ENCODE data around the gene C5orf15. TPM values are rescaled to one million over a fixed set of nuclear protein-coding genes. Genes with fewer than 3 reads are reported as not detected.

The C5orf15 gene
- total RNA-seq, 1 donor from 2014 or later: 70.2 TPM

- no peak for DNase-seq (ENCODE audit: low read depth)
- Histone ChIP-seq H3K36me3 (ENCODE audit: control insufficient read depth, insufficient read depth, low read length) (no peaks in the 10 kb centered on the region), H3K27me3 (ENCODE audit: control insufficient read depth, insufficient read depth, low read length) (no peaks in the 10 kb centered on the region), H3K4me3 (ENCODE audit: low read depth, low read length) (peak within 1 kb of the TSS; percentile 65)
- peak; percentile 11 for TF ChIP-seq CTCF (IDR thresholded peaks at IDR 0.05; ENCODE audit: insufficient read depth, low read length, poor library complexity, severe bottlenecking)
These were observed 36.4 kb upstream of the C5orf15 start, which contains the start of gene VDAC1 for GRCh38 chr5:134004626-134005416. Gene VDAC1, minus strand, starts transcription at chr5:134004975. Its CDS starts 11,963 bp downstream, at chr5:133993012.

- Histone ChIP-seq H3K36me3 (ENCODE audit: control insufficient read depth, insufficient read depth, low read length) (no peaks in the 10 kb centered on the region), H3K27me3 (ENCODE audit: control insufficient read depth, insufficient read depth, low read length) (no peaks in the 10 kb centered on the region), H3K4me3 (ENCODE audit: low read depth, low read length) (peak overlapping the region; percentile 65)
- no peak for TF ChIP-seq CTCF (IDR thresholded peaks at IDR 0.05; ENCODE audit: insufficient read depth, low read length, poor library complexity, severe bottlenecking)
- no peak for DNase-seq (ENCODE audit: low read depth)
These were observed 35.6 kb upstream of the C5orf15 start for GRCh38 chr5:134003817-134004625.

- no peak for DNase-seq (ENCODE audit: low read depth)
- no peak for TF ChIP-seq CTCF (IDR thresholded peaks at IDR 0.05; ENCODE audit: insufficient read depth, low read length, poor library complexity, severe bottlenecking)
- H3K4me3 ChIP-seq (ENCODE audit: low read depth, low read length): peak overlapping the region; percentile 65
These were observed 34.8 kb upstream of the C5orf15 start for GRCh38 chr5:134003064-134003816.

GRCh38 chr5:134001938-134002731 is 33.7 kb upstream of the C5orf15 start:
- no peak for DNase-seq (ENCODE audit: low read depth)
- no peaks in the 10 kb centered on the region for H3K36me3 ChIP-seq (ENCODE audit: control insufficient read depth, insufficient read depth, low read length)
- TF ChIP-seq CTCF (IDR thresholded peaks at IDR 0.05; ENCODE audit: insufficient read depth, low read length, poor library complexity, severe bottlenecking): no peak
- H3K27me3 ChIP-seq (ENCODE audit: control insufficient read depth, insufficient read depth, low read length): no peaks in the 10 kb centered on the region
- no peak overlapping the region for H3K4me3 ChIP-seq (ENCODE audit: low read depth, low read length)

More at GRCh38 chr5:134003064-134003816, 34.8 kb upstream of the C5orf15 start:
- Histone ChIP-seq H3K27me3 (ENCODE audit: control insufficient read depth, insufficient read depth, low read length) (no peaks in the 10 kb centered on the region), H3K36me3 (ENCODE audit: control insufficient read depth, insufficient read depth, low read length) (no peaks in the 10 kb centered on the region)

Measured in kidney epithelial cell (primary cell).